CD4-positive, alpha-beta T cell (primary cell): Measurements from ENCODE around the gene OSBPL10. TPM values are rescaled to one million over a fixed set of nuclear protein-coding genes. Genes with fewer than 3 reads are reported as not detected.

Source experiments
- ATAC-seq: fragments of 200-7000 bp; cut with Tn5 transposase; one replicate; pipeline ENCODE4 v1.10.0; 2022; ENCODE audit warnings: mild to moderate bottlenecking; ENCODE audit not compliant: poor library complexity
- CTCF ChIA-PET: fragments of 350-600 bp; sonication (Branson Sonifier 250); formaldehyde crosslinking; loops from one replicate; lab custom pipeline; 2021; ENCODE audit warnings: antibody characterized with exemption, inconsistent platforms; lab: Charles Lee
- POLR2A ChIA-PET: fragments of 350-600 bp; sonication (Branson Sonifier 250); formaldehyde crosslinking; loops from one replicate; lab custom pipeline; 2021; ENCODE audit warnings: antibody characterized with exemption, inconsistent platforms; lab: Charles Lee
- DNase-seq, 14 experiments: peaks; one replicate each; pipeline ENCODE4 v3.0.0-alpha.2; 2013 to 2020; ENCODE audit warnings: mixed read lengths in 2 of 14
- H3K27ac ChIP-seq, 2 donors: one replicate each; pipeline versions ENCODE4 v1.5.1 to v1.7.0; 2013; ENCODE audit warnings: low read length in 2 of 2, low read depth in 1 of 2, mild to moderate bottlenecking in 1 of 2
- H3K27me3 ChIP-seq, 2 experiments: 1 replicate in 1 of 2; 2 replicates in 1 of 2; pipeline versions ENCODE4 v1.6.1 to v1.7.0; 2013; ENCODE audit warnings: low read length in 2 of 2, control low read depth in 1 of 2, mild to moderate bottlenecking in 1 of 2, moderate library complexity in 1 of 2; ENCODE audit not compliant: insufficient read depth in 2 of 2, control insufficient read depth in 1 of 2
- H3K36me3 ChIP-seq: one replicate; pipeline ENCODE4 v1.6.1; 2013; ENCODE audit warnings: low read length, control low read depth; ENCODE audit not compliant: insufficient read depth
- H3K4me1 ChIP-seq: one replicate; pipeline ENCODE4 v1.6.1; 2013; ENCODE audit warnings: low read length, control low read depth; ENCODE audit not compliant: insufficient read depth
- H3K4me3 ChIP-seq: one replicate; pipeline ENCODE4 v1.5.1; 2013; ENCODE audit warnings: mild to moderate bottlenecking, low read length, moderate library complexity
- H3K9me3 ChIP-seq, 2 experiments: 1 replicate in 1 of 2; 2 replicates in 1 of 2; pipeline versions ENCODE4 v1.6.1 to v1.7.0; 2013; ENCODE audit warnings: low read length in 2 of 2, mild to moderate bottlenecking in 2 of 2, control low read depth in 1 of 2, moderate library complexity in 1 of 2; ENCODE audit not compliant: control insufficient read depth in 1 of 2, insufficient read depth in 1 of 2
- H3K27ac Mint-ChIP-seq: one replicate; pipeline ENCODE4 v1.8.0; 2020; ENCODE audit warnings: mixed read lengths
- H3K27me3 Mint-ChIP-seq: one replicate; pipeline ENCODE4 v1.8.0; 2021; ENCODE audit warnings: mixed read lengths
- H3K36me3 Mint-ChIP-seq: one replicate; pipeline ENCODE4 v1.8.0; 2021; ENCODE audit warnings: low read depth, mixed read lengths
- H3K4me1 Mint-ChIP-seq: one replicate; pipeline ENCODE4 v1.8.0; 2021; ENCODE audit warnings: low read depth, mixed read lengths
- H3K4me3 Mint-ChIP-seq: one replicate; pipeline ENCODE4 v1.8.0; 2020; ENCODE audit warnings: mild to moderate bottlenecking, mixed read lengths
- H3K9me3 Mint-ChIP-seq: one replicate; pipeline ENCODE4 v1.8.0; 2020; ENCODE audit warnings: mixed read lengths
- CTCF ChIP-seq: fragments of 200-600 bp; IDR thresholded peaks from one replicate; pipeline ENCODE4 v1.8.0; 2022; ENCODE audit warnings: antibody characterized with exemption, mild to moderate bottlenecking
- intact Hi-C, 2 experiments: fragments of 100-400 bp; cut with DNase I in 1 of 2; cut with micrococcal nuclease in 1 of 2; formaldehyde crosslinking; loops; one replicate each; pipeline versions ENCODE4 v1.15.1 to v1.9.0; 2023 to 2025; cut with DNase I, micrococcal nuclease
- total RNA-seq, 174 experiments: library from RNA in 2 of 174; stranded (reverse) in 2 of 174; gene quantifications; one replicate each; pipeline ENCODE4 v1.2.3 and lab custom pipeline; 2021 to 2026

The OSBPL10 gene
- total RNA-seq, 2 experiments from 2014 or later: not detected

GRCh38 chr3:31625358-31625757, 355.7 kb downstream of the OSBPL10 start:
- no peak overlapping the region for H3K27ac ChIP-seq
- no peak for TF ChIP-seq CTCF
- DNase-seq: no peak
- Mint-ChIP-seq H3K27ac (no peak overlapping the region), H3K9me3 (no peaks in the 10 kb centered on the region), H3K4me3 (no peak overlapping the region), H3K4me1 (peaks cover 29% of the 10 kb centered on the region), H3K36me3 (peaks cover 98% of the 10 kb centered on the region), H3K27me3 (no peaks in the 10 kb centered on the region)
- no peak overlapping the region for H3K4me3 ChIP-seq
- ATAC-seq: no peak
- ChIA-PET POLR2A (interaction anchor here (2.0 kb wide), 1 partner anchor 10 kb away, joined by 5 read pairs; no protein-coding TSS in a partner anchor), CTCF (no interaction called here)
- no peaks in the 10 kb centered on the region for H3K9me3 ChIP-seq
- peaks cover 88% of the 10 kb centered on the region for H3K36me3 ChIP-seq
- intact Hi-C loops: no loop called here
- no peaks in the 10 kb centered on the region for H3K4me1 ChIP-seq
- H3K27me3 ChIP-seq: no peaks in the 10 kb centered on the region

- Mint-ChIP-seq H3K4me3 (no peak overlapping the region), H3K36me3 (peaks cover 97% of the 10 kb centered on the region), H3K9me3 (no peaks in the 10 kb centered on the region), H3K4me1 (peaks cover 20% of the 10 kb centered on the region), H3K27ac (no peak overlapping the region), H3K27me3 (no peaks in the 10 kb centered on the region)
- Histone ChIP-seq H3K27me3 (no peaks in the 10 kb centered on the region), H3K36me3 (peaks cover 84% of the 10 kb centered on the region), H3K27ac (no peak overlapping the region), H3K9me3 (no peaks in the 10 kb centered on the region), H3K4me3 (no peak overlapping the region), H3K4me1 (no peaks in the 10 kb centered on the region)
- no peak for ATAC-seq
- no peak for TF ChIP-seq CTCF
- POLR2A ChIA-PET: interaction anchor here (0.6 to 2.0 kb wide), 2 partner anchors 12 to 14 kb away, joined by 3 to 5 read pairs; no protein-coding TSS in a partner anchor
- intact Hi-C loops: no loop called here
- CTCF ChIA-PET: no interaction called here
- no peak for DNase-seq
Measured at GRCh38 chr3:31624083-31624709, 356.9 kb downstream of the OSBPL10 start.

GRCh38 chr3:31622636-31623288, 358.3 kb downstream of the OSBPL10 start:
- intact Hi-C loops: no loop called here
- Histone ChIP-seq H3K4me1 (no peaks in the 10 kb centered on the region), H3K27me3 (no peaks in the 10 kb centered on the region), H3K36me3 (peaks cover 86% of the 10 kb centered on the region), H3K27ac (no peak overlapping the region), H3K4me3 (no peak overlapping the region), H3K9me3 (no peaks in the 10 kb centered on the region)
- peaks cover 11% of the 10 kb centered on the region for H3K4me1 Mint-ChIP-seq
- H3K9me3 Mint-ChIP-seq: no peaks in the 10 kb centered on the region
- DNase-seq: no peak
- TF ChIP-seq CTCF: no peak
- POLR2A ChIA-PET: no interaction called here
- H3K4me3 Mint-ChIP-seq: no peak overlapping the region
- H3K27me3 Mint-ChIP-seq: no peaks in the 10 kb centered on the region
- peaks cover 96% of the 10 kb centered on the region for H3K36me3 Mint-ChIP-seq
- no peak for ATAC-seq
- CTCF ChIA-PET: no interaction called here
- H3K27ac Mint-ChIP-seq: no peak overlapping the region
